Fibroblast of lung (primary cell): Measurements from ENCODE around the gene PTCRA. TPM values are rescaled to one million over a fixed set of nuclear protein-coding genes. Genes with fewer than 3 reads are reported as not detected.

Source experiments
- DNase-seq, 2 donors: peaks; one replicate each; pipeline versions ENCODE4 v3.0.0 to v3.0.0-alpha.2; 2010; ENCODE audit warnings: low read depth in 2 of 2
- H2AFZ ChIP-seq: 2 replicates; pipeline ENCODE4 v1.5.1; 2012; ENCODE audit warnings: low read length, control low read depth, inconsistent platforms
- H3K27ac ChIP-seq: 2 replicates; pipeline ENCODE4 v1.5.1; 2011; ENCODE audit warnings: low read length, control low read depth; ENCODE audit not compliant: insufficient read depth
- H3K27me3 ChIP-seq: 2 replicates; pipeline ENCODE4 v1.5.1; 2011; ENCODE audit warnings: mild to moderate bottlenecking, low read length; ENCODE audit not compliant: control insufficient read depth, insufficient read depth
- H3K36me3 ChIP-seq: 2 replicates; pipeline ENCODE4 v1.5.1; 2011; ENCODE audit warnings: low read length; ENCODE audit not compliant: control insufficient read depth, insufficient read depth
- H3K4me1 ChIP-seq: 2 replicates; pipeline ENCODE4 v1.5.1; 2011; ENCODE audit warnings: low read length; ENCODE audit not compliant: control insufficient read depth, insufficient read depth; ENCODE audit errors: extremely low read depth
- H3K4me2 ChIP-seq: 2 replicates; pipeline ENCODE4 v1.5.1; 2011; ENCODE audit warnings: low read length, control low read depth; ENCODE audit not compliant: insufficient read depth; ENCODE audit errors: extremely low read depth
- H3K4me3 ChIP-seq, 4 experiments: fragments of 200-600 bp in 1 of 4; sonication (generic) in 1 of 4; replicated peaks in 1 of 4; 2 replicates each; pipeline ENCODE4 v1.5.1; 2011 to 2016; ENCODE audit warnings: low read length in 4 of 4, low read depth in 3 of 4, mild to moderate bottlenecking in 3 of 4, control low read depth in 2 of 4, inconsistent platforms in 1 of 4, mixed read lengths in 1 of 4; ENCODE audit not compliant: insufficient read depth in 1 of 4; ENCODE audit errors: control extremely low read depth in 1 of 4
- H3K79me2 ChIP-seq: 2 replicates; pipeline ENCODE4 v1.5.1; 2012; ENCODE audit warnings: mild to moderate bottlenecking, low read length, inconsistent platforms; ENCODE audit not compliant: control insufficient read depth, insufficient read depth
- H3K9ac ChIP-seq: 2 replicates; pipeline ENCODE4 v1.5.1; 2011; ENCODE audit warnings: mild to moderate bottlenecking, low read length, control low read depth; ENCODE audit not compliant: insufficient read depth
- H3K9me3 ChIP-seq: 2 replicates; pipeline ENCODE4 v1.5.1; 2012; ENCODE audit warnings: low read depth, low read length; ENCODE audit not compliant: control insufficient read depth, insufficient read depth
- H4K20me1 ChIP-seq: 2 replicates; pipeline ENCODE4 v1.5.1; 2011; ENCODE audit warnings: low read length; ENCODE audit not compliant: control insufficient read depth, insufficient read depth; ENCODE audit errors: extremely low read depth
- EZH2 ChIP-seq: IDR thresholded peaks from 2 replicates; pipeline ENCODE4 v1.5.1; 2012; ENCODE audit warnings: low read length, control low read depth, mild to moderate bottlenecking; ENCODE audit errors: missing control alignments
- polyA plus RNA-seq, 2 donors: library from polyadenylated mRNA; depleted of rRNA in 1 of 2; stranded (reverse) in 1 of 2; unstranded in 1 of 2; fragments of >200 nt; gene quantifications; 2 replicates each; pipeline ENCODE4 v1.2.1, GENCODE V29; 2011 to 2012; ENCODE audit warnings: missing spikeins in 1 of 2
- total RNA-seq: library from RNA; depleted of rRNA; stranded (reverse); fragments of >200 nt; gene quantifications from 2 replicates; pipeline ENCODE4 v1.2.1, GENCODE V29; 2014
- TF ChIP-seq, protein P1 (sequence below), 2 donors: IDR thresholded peaks in 1 of 2; conservative IDR thresholded peaks in 1 of 2; 1 replicate in 1 of 2; 2 replicates in 1 of 2; pipeline ENCODE4 v1.5.1; 2011 to 2012; ENCODE audit warnings: low read length in 2 of 2, control low read depth in 1 of 2, inconsistent platforms in 1 of 2, low read depth in 1 of 2, mild to moderate bottlenecking in 1 of 2

Gene PTCRA
- total and polyA plus RNA-seq, 2 donors (not counting 1 experiment from before 2014, with no cell fraction given): not detected

DNA sequence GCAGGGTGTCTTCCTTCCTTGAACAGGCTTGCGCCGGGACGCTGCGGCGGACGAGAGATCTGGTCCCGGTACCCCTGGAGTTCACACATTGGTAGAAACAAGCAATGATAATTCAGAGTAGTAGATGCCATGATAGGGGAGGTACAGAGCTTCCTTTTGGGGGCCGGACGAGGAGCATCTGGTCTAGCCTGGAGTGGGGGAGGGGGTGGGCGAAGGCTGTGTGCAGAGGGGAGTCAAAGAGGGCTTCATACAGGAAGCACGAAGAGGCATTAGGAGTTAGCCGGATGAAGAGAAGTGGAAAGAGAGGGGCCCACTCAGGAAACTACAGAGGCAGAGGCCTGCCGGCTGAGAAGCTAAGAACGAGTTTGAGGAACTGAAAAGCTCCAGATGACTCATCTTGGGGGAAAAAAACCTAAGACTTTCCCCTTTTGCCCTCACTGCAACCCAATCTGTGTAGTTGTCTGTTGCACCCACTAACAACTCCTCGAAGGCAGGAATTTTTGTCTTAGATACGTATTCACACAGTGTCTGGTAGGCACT, 14.0 kb downstream of the PTCRA start:
- Histone ChIP-seq H3K27ac (peak overlapping the region; percentile 86), H4K20me1 (no peaks in the 10 kb centered on the region), H2AFZ (peak overlapping the region; percentile 75), H3K4me1 (peaks cover 3% of the 10 kb centered on the region), H3K4me3 (peak overlapping the region; percentile 68 to 92 (median 82)), H3K79me2 (peaks cover 21% of the 10 kb centered on the region), H3K27me3 (no peaks in the 10 kb centered on the region), H3K4me2 (peak overlapping the region; percentile 84), H3K9ac (peak overlapping the region; percentile 71), H3K36me3 (peaks cover 2% of the 10 kb centered on the region), H3K9me3 (no peaks in the 10 kb centered on the region)
- TF ChIP-seq, protein P1, sequence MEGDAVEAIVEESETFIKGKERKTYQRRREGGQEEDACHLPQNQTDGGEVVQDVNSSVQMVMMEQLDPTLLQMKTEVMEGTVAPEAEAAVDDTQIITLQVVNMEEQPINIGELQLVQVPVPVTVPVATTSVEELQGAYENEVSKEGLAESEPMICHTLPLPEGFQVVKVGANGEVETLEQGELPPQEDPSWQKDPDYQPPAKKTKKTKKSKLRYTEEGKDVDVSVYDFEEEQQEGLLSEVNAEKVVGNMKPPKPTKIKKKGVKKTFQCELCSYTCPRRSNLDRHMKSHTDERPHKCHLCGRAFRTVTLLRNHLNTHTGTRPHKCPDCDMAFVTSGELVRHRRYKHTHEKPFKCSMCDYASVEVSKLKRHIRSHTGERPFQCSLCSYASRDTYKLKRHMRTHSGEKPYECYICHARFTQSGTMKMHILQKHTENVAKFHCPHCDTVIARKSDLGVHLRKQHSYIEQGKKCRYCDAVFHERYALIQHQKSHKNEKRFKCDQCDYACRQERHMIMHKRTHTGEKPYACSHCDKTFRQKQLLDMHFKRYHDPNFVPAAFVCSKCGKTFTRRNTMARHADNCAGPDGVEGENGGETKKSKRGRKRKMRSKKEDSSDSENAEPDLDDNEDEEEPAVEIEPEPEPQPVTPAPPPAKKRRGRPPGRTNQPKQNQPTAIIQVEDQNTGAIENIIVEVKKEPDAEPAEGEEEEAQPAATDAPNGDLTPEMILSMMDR (conservative IDR thresholded peaks at IDR 0.05 in 1 of 2, IDR thresholded peaks at IDR 0.05 in 1 of 2; ENCODE audit: low read depth in 1 of 2, low read length in 2 of 2): no peak
- TF ChIP-seq EZH2: no peak
- DNase-seq: peak; percentile 78 to 79

DNA sequence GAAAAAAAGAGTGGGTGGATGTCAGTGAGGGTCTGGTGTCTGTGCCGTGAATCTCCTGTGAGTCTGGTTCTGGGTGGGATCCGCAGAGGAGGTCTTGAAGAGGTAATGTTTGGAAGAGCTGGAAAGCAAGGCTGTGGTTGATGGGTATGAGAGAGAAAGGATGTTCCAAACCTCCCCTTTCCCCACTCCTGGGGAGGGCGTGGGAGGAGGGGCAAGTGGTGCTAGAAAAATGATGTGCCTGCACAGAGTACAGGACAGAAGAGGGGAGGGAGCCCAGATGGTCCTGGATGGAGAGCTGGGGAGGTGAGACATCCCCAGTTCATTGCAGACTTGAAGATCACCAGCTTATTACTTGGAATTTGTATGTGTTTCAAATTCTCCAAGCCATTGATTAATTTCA, 16.6 kb downstream of the PTCRA start:
- H4K20me1 ChIP-seq: no peaks in the 10 kb centered on the region
- no peak for TF ChIP-seq EZH2
- TF ChIP-seq, protein P1 (conservative IDR thresholded peaks at IDR 0.05 in 1 of 2, IDR thresholded peaks at IDR 0.05 in 1 of 2; ENCODE audit: low read depth in 1 of 2, low read length in 2 of 2): no peak
- no peak for DNase-seq
- H3K9me3 ChIP-seq: no peaks in the 10 kb centered on the region
- H3K79me2 ChIP-seq: peaks cover 21% of the 10 kb centered on the region
- H3K4me2 ChIP-seq: no peak overlapping the region
- H3K4me1 ChIP-seq: peaks cover 3% of the 10 kb centered on the region
- H3K27ac ChIP-seq: no peak overlapping the region
- H3K27me3 ChIP-seq: no peaks in the 10 kb centered on the region
- H3K36me3 ChIP-seq: peaks cover 11% of the 10 kb centered on the region
- H3K9ac ChIP-seq: no peak overlapping the region
- H3K4me3 ChIP-seq: no peak overlapping the region
- no peak overlapping the region for H2AFZ ChIP-seq

DNA sequence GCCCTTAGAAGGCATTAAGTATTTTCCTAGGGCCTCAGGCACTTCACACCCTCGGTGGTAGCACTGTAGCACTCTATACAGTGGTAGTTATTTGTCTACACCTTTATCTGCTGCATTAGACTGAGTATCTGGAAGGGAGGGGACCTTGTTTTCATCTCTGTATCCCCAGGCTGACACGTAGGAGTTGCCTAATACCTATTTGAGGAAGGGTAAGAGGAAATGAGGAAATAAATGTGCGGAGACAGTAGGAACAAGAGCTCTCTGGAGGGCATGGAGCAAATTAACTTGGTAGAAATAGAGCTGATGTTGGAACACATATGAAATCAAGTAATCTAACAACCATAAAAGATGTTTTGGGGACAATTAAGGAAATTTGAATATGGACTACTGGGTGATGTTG, 17.4 kb downstream of the PTCRA start:
- TF ChIP-seq, protein P1 (conservative IDR thresholded peaks at IDR 0.05 in 1 of 2, IDR thresholded peaks at IDR 0.05 in 1 of 2; ENCODE audit: low read depth in 1 of 2, low read length in 2 of 2): no peak
- TF ChIP-seq EZH2: no peak
- DNase-seq: no peak
- no peaks in the 10 kb centered on the region for H4K20me1 ChIP-seq
- H3K4me1 ChIP-seq: peaks cover 3% of the 10 kb centered on the region
- peaks cover 14% of the 10 kb centered on the region for H3K36me3 ChIP-seq
- no peak overlapping the region for H3K27ac ChIP-seq
- H3K79me2 ChIP-seq: peaks cover 21% of the 10 kb centered on the region
- H2AFZ ChIP-seq: no peak overlapping the region
- no peaks in the 10 kb centered on the region for H3K27me3 ChIP-seq
- no peak overlapping the region for H3K4me2 ChIP-seq
- no peaks in the 10 kb centered on the region for H3K9me3 ChIP-seq
- H3K9ac ChIP-seq: no peak overlapping the region
- no peak overlapping the region for H3K4me3 ChIP-seq
